DOHH2 (cell line): ENCODE data around the gene CMTM4.

Experiments
- H3F3A ChIP-seq: fragments of 200-600 bp; sonication (generic), shearing (Covaris generic); 2 replicates; pipeline ENCODE4 v1.6.0; 2016; ENCODE audit warnings: antibody characterized with exemption, mild to moderate bottlenecking; ENCODE audit not compliant: control insufficient read depth, insufficient read depth
- H3K27ac ChIP-seq: fragments of 200-600 bp; sonication (generic); 2 replicates; pipeline ENCODE4 v1.5.1; 2014; ENCODE audit warnings: low read depth, mild to moderate bottlenecking, low read length, moderate library complexity
- H3K27me3 ChIP-seq: fragments of 200-600 bp; sonication (generic); 2 replicates; pipeline ENCODE4 v1.6.1; 2014; ENCODE audit warnings: mild to moderate bottlenecking, low read length, mixed read lengths; ENCODE audit not compliant: control insufficient read depth
- H3K36me3 ChIP-seq: fragments of 200-600 bp; sonication (generic); 2 replicates; pipeline ENCODE4 v1.6.1; 2014; ENCODE audit warnings: mild to moderate bottlenecking, low read length, moderate library complexity, mixed read lengths; ENCODE audit not compliant: control insufficient read depth
- H3K4me1 ChIP-seq: fragments of 200-600 bp; sonication (generic); 2 replicates; pipeline ENCODE4 v1.6.1; 2014; ENCODE audit warnings: mild to moderate bottlenecking, low read length, mixed read lengths; ENCODE audit not compliant: control insufficient read depth
- H3K4me2 ChIP-seq: fragments of 200-600 bp; sonication (generic); 2 replicates; pipeline ENCODE4 v1.6.0; 2014; ENCODE audit warnings: mild to moderate bottlenecking, low read length, moderate library complexity
- H3K4me3 ChIP-seq: fragments of 200-600 bp; sonication (generic); 2 replicates; pipeline ENCODE4 v1.5.1; 2014; ENCODE audit warnings: mild to moderate bottlenecking, low read length, mixed read lengths
- H3K79me2 ChIP-seq: fragments of 200-600 bp; sonication (generic); 2 replicates; pipeline ENCODE4 v1.6.1; 2014; ENCODE audit warnings: mild to moderate bottlenecking, low read length, mixed read lengths; ENCODE audit not compliant: control insufficient read depth
- H3K9me2 ChIP-seq: fragments of 200-600 bp; sonication (generic); replicated peaks from 2 replicates; pipeline ENCODE4 v1.6.1; 2014; ENCODE audit warnings: mild to moderate bottlenecking, low read length, mixed read lengths; ENCODE audit not compliant: control insufficient read depth
- H3K9me3 ChIP-seq: fragments of 200-600 bp; sonication (generic); 2 replicates; pipeline ENCODE4 v1.6.1; 2014; ENCODE audit warnings: antibody characterized with exemption, low read length, mixed read lengths; ENCODE audit not compliant: control insufficient read depth, insufficient read depth
- H4K20me1 ChIP-seq: fragments of 200-600 bp; sonication (generic); 2 replicates; pipeline ENCODE4 v1.6.0; 2014; ENCODE audit warnings: low read depth, mild to moderate bottlenecking, antibody characterized with exemption, low read length, moderate library complexity; ENCODE audit not compliant: control insufficient read depth, insufficient read depth
- EZH2phosphoT487 ChIP-seq: fragments of 200-600 bp; sonication (generic); IDR thresholded peaks from 2 replicates; pipeline ENCODE4 v1.6.1; 2017; ENCODE audit warnings: borderline replicate concordance, mild to moderate bottlenecking, antibody characterized with exemption, low read length, moderate library complexity, mixed read lengths
- TF ChIP-seq, protein P1 (sequence below): fragments of 200-600 bp; sonication (generic); IDR thresholded peaks from one replicate; pipeline ENCODE4 v1.5.1; 2014; ENCODE audit warnings: antibody characterized with exemption, mild to moderate bottlenecking, low read depth, low read length; ENCODE audit not compliant: poor library complexity, severe bottlenecking

The CMTM4 gene

DNA sequence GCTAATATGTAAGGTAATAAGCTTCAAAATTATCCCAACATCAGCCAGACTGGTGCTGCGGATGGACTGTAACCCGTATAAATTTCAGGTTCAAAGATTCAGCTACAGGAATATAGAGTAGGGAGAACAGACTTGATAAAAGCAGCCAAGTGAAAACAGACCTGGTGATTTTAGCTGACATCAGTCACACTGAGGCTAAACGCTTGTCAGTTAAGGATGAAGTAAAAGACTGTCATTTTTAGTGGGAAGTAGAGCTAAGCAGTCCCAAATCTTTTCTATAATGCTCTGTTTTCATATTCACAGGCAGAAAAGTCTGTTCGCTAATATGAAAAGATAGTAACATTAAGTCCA is 35.4 kb downstream of the CMTM4 start:
- no peaks in the 10 kb centered on the region for H3K36me3 ChIP-seq
- no peaks in the 10 kb centered on the region for H3K9me2 ChIP-seq
- TF ChIP-seq, protein P1, sequence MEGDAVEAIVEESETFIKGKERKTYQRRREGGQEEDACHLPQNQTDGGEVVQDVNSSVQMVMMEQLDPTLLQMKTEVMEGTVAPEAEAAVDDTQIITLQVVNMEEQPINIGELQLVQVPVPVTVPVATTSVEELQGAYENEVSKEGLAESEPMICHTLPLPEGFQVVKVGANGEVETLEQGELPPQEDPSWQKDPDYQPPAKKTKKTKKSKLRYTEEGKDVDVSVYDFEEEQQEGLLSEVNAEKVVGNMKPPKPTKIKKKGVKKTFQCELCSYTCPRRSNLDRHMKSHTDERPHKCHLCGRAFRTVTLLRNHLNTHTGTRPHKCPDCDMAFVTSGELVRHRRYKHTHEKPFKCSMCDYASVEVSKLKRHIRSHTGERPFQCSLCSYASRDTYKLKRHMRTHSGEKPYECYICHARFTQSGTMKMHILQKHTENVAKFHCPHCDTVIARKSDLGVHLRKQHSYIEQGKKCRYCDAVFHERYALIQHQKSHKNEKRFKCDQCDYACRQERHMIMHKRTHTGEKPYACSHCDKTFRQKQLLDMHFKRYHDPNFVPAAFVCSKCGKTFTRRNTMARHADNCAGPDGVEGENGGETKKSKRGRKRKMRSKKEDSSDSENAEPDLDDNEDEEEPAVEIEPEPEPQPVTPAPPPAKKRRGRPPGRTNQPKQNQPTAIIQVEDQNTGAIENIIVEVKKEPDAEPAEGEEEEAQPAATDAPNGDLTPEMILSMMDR: no peak
- no peak for TF ChIP-seq EZH2phosphoT487
- H3K27ac ChIP-seq: no peak overlapping the region
- H3K79me2 ChIP-seq: no peaks in the 10 kb centered on the region
- no peak overlapping the region for H3K4me2 ChIP-seq
- no peak overlapping the region for H3K4me3 ChIP-seq
- no peaks in the 10 kb centered on the region for H3K4me1 ChIP-seq
- H3F3A ChIP-seq: no peaks in the 10 kb centered on the region
- H3K27me3 ChIP-seq: peaks cover 13% of the 10 kb centered on the region
- H3K9me3 ChIP-seq: no peaks in the 10 kb centered on the region
- no peaks in the 10 kb centered on the region for H4K20me1 ChIP-seq

DNA sequence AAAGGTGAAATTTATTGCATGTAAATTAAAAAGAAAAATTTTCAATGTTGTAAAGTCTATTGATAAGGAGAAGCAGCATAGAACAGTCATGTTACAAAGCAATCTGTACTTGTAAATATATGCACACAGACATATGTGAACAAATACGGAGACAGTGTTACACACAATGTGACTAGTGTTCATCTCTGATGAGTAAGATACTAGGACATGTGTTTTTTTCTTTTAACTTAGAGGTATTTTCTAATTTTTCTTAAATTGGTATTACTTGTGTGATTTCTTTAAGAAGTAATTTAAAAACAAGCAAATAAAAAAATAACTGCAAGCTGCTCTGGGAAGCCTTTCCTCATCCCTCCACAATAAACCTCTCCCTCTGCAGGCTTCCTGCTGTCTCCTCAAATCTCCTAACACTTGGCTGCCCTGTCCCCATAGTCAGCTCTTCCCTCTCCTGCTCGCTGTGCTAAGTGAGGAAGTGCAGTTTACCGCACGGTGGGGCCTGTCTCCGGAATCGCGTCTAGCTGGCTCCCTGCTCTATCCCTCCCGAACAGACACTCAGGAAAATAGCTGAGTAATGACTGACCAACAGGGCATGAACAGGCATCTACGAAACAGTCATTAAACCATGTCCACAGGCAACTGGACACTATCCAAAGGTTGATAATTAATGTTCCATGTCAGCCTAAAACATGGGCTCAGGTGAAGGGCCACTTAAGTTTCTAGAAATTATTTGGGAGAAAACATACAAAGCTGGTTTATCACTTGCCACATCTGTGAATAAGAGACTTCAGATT is 35.9 kb downstream of the CMTM4 start:
- H3K79me2 ChIP-seq: no peaks in the 10 kb centered on the region
- H3K9me3 ChIP-seq: no peaks in the 10 kb centered on the region
- H3K27me3 ChIP-seq: peaks cover 13% of the 10 kb centered on the region
- H3K9me2 ChIP-seq: no peaks in the 10 kb centered on the region
- TF ChIP-seq EZH2phosphoT487: no peak
- TF ChIP-seq, protein P1: no peak
- H3K27ac ChIP-seq: no peak overlapping the region
- H3F3A ChIP-seq: no peaks in the 10 kb centered on the region
- H4K20me1 ChIP-seq: no peaks in the 10 kb centered on the region
- no peaks in the 10 kb centered on the region for H3K36me3 ChIP-seq
- no peak overlapping the region for H3K4me2 ChIP-seq
- no peak overlapping the region for H3K4me3 ChIP-seq
- no peaks in the 10 kb centered on the region for H3K4me1 ChIP-seq

DNA sequence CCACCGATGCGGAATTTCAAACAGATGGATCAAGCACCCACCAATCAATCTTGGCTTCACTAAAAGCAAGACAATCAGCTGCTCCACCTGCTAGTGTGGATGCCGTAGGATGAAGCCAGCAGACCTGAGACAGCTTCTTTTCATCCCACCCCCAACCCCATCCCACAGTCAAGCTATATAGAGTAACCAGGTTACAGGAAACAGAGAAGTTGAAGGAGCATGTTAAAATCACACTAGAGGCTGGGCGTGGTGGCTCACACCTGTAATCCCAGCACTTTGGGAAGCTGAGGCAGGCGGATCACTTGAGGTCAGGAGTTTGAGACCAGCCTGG is 37.7 kb downstream of the CMTM4 start:
- H3K4me3 ChIP-seq: no peak overlapping the region
- H3K4me2 ChIP-seq: no peak overlapping the region
- H3K9me3 ChIP-seq: no peaks in the 10 kb centered on the region
- H3K4me1 ChIP-seq: no peaks in the 10 kb centered on the region
- H3F3A ChIP-seq: no peaks in the 10 kb centered on the region
- peaks cover 13% of the 10 kb centered on the region for H3K27me3 ChIP-seq
- no peaks in the 10 kb centered on the region for H3K79me2 ChIP-seq
- no peaks in the 10 kb centered on the region for H4K20me1 ChIP-seq
- no peaks in the 10 kb centered on the region for H3K36me3 ChIP-seq
- H3K27ac ChIP-seq: no peak overlapping the region
- TF ChIP-seq, protein P1: no peak
- TF ChIP-seq EZH2phosphoT487: no peak
- H3K9me2 ChIP-seq: no peaks in the 10 kb centered on the region
